GM15510 (cell line): Measurements from ENCODE around the gene KCNQ5.

Source experiments
- POLR2A ChIP-seq: IDR thresholded peaks from 3 replicates; pipeline ENCODE4 v1.6.1; 2011; ENCODE audit warnings: borderline replicate concordance; ENCODE audit not compliant: insufficient read length; ENCODE audit errors: extremely low read depth

Gene KCNQ5

DNA sequence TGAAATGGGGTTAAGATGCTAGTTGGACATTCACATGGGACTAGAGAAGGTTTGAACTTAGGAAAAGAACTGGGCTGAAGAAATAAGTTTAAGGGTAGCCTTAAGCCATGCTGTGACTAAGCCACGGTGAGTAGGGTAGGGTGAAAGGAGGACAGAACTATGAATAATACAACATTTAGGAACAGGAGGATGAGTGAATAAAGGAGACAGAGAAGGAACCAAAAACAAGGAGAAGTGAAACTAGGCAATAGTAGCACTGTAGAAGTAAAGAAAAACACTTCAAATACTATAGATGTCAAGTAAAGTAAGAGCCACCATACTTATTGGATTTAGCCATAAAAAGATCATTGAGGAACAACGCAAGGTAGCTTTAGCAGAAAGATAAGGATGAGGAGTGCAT, 111.2 kb downstream of the KCNQ5 start:
- TF ChIP-seq POLR2A, result no peak

DNA sequence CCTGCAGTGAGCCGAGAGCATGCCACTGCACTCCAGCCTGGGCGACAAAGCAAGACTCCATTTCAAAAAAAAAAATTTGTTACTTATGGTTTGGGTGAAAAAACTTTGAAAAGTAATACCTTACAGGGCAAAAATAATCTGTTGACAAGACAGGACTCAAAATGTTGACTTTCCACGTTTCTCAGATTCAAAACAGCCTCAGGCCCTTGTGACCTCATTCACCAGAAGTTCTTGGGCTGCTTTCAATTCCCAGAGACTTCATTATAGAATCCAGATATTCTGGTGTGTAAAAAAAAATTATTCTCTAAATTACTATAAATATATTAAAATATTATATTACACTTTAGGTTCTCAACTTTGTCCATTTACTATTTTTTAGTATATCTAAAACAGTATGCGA, 116.2 kb downstream of the KCNQ5 start:
- TF ChIP-seq POLR2A, result no peak

DNA sequence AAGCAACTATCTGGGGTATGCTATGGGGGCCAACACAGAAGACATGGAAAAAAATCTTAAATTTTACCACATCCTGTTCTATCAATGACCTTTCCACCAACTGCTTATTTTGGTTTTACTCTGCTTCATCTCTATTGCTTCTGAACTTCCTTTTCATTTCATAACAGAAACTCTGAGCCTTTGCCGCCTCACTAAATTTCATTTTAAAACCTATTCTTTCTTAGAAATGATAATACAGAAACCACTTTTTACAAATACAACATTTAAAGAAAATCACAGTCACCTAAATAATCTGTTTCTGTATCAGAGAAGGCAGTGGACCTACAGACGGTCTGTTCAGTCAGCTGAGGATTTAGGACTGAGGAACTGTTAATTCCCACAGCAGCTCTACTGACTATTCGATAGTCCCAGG, 117.5 kb downstream of the KCNQ5 start:
- TF ChIP-seq POLR2A, result no peak

DNA sequence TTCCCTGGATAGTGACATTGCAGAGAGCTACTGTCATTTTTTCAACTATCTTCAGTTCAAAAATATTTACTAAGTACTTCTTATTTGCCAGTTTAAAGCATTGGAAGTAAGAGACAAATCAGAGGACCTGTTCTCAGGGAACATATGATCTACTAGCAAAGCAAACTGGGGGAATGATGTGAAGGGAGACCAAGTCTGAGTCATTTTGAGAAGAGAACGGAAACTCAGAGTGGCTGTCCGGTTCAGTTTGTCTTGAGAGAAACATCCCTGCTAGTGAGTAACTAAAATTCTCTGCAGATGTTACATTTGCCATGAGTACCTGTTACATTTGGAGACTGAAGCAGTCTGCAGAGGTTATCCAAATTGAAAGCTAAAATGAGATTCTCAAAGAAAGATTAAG, 118.3 kb downstream of the KCNQ5 start:
- TF ChIP-seq POLR2A, result no peak

DNA sequence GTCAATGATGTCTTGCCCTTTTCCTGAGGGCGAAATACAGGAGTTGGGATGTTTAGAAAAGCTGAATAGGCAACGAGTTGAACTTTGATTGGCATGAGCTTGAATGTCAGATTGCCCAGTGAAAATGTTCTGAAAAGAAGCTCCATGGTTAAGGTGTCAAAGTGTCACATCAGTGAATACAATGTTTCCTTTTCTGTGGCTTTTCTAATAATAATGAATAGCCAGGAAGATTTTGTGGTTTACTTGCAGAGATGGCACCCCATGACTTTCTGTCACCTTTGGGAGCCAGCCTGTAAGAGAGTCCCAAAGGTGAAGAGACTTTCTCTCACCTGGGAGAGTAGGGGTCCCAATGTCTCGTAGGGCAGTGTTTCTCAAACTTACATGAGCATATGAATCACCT, 119.2 kb downstream of the KCNQ5 start:
- TF ChIP-seq POLR2A, result no peak

DNA sequence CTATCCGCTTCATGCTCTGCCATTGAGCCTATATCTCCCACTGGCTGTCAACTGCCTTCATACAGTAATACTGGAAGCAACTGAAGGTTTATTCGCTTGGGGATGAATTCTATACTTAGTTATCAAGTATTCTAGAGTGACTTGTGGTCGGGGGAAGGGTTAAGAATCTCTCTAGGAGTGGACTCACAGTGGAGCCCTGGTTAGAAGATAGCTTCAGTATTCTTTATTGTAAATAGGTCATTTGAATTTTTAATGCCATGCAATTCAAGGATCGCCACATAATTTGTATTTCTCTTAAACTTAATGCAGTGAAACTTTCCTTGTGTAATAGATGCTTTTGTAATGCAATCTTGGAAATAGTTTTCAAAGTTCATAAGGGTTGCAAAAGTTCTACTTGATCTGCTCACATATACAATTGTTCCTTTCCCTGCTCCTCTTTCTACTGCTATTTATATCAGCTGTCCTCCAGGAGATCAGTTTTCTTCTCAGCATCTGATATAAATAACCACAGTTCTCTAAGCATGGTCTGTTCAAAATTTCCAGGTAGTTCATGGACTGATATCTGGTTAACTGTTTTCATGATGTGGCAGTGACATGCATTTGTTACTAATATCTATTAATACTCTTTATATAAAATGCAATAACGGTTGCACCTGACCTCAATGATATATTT, 120.3 kb downstream of the KCNQ5 start:
- no peak for TF ChIP-seq POLR2A

DNA sequence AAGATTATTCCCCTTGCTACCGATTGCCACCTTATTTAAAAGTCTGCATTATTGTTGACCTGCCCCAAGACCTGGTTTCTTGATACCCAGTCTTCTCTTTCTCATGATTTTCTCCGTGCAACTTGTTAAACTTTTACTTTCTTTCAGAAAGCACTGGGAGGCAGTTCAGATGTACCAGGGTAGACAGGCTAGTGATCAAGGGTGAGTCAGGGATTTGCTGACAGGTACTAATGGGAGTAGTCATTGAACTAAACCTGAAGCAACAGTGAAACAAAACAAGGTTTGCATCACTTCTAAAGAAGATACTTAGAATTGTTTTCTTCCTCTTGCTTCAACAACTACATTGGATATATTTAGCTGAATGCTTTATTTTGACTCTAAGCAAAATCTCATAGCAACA, 124.4 kb downstream of the KCNQ5 start:
- no peak for TF ChIP-seq POLR2A

DNA sequence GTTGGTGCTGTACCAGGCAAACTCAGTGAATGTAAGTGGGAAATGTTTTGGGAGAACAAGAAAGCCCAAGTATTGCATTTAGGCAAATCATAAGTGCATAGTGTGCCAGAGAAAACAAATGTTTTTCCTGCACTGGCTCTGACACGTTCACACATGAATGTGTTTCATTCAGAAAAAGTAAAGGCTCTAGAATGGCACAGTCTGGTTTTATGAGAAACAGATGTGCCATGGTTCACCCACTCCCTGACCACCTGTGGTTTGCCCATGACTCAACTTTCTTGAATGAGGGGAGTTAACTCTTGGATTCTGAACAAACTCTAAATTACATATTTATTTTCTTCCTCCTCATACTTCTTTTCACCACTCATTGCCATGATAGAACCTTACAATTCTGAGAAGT, 126.9 kb downstream of the KCNQ5 start:
- no peak for TF ChIP-seq POLR2A

DNA sequence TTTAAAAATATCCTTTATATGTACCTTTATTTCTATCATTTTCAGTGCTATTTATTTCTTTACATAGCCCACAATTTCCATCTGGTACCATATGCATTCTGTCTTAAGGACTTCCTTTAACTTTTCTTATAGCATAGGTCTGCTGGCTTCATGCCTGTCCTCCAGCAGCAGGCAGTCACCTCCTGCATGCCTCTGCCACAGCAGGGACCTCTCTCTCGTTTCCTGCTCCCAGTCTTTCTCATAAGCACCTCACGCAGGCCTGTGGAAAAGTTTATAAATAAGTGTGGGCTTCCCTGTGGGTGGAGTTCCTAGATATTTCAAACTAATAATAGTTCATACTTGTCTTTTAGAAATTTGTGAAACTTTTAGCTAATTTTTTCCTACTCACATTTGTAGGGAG, 133.9 kb downstream of the KCNQ5 start:
- no peak for TF ChIP-seq POLR2A

DNA sequence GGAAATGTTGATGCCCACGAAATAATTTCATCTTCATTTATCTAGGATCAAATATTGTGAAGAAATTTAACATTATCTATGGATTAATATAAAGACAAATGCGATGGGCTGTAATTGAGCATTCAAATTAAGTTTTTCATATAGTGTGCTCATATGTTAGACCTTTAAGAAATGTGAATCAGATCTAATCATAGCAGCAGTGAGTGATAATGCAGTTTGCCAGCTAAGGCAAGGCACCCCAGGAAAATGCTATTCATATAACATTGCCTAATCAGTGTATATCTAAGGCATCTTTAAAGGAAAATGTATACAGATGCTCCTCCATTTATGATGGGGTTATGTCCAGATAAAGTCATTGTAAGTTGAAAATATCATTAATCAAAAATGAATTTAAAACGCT, 135.2 kb downstream of the KCNQ5 start:
- no peak for TF ChIP-seq POLR2A

DNA sequence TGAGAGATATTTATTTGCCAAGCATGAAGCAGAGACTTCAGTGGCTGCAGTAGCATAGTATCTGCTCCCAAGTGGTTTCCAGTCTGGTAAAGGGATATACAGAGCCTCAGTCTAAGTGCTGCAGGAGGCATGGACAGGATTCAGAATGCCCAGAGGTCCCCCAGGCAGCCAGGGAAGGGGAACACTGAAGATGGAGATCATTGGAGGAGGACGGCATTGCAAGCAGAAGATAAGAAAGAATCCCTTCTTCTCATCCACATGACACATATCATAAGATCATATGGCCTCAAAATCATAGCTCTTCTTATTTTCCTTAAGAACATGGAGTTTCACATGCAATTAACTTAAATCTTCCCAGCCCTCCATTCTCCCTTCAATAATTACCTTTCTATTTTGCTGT, 136.1 kb downstream of the KCNQ5 start:
- no peak for TF ChIP-seq POLR2A

DNA sequence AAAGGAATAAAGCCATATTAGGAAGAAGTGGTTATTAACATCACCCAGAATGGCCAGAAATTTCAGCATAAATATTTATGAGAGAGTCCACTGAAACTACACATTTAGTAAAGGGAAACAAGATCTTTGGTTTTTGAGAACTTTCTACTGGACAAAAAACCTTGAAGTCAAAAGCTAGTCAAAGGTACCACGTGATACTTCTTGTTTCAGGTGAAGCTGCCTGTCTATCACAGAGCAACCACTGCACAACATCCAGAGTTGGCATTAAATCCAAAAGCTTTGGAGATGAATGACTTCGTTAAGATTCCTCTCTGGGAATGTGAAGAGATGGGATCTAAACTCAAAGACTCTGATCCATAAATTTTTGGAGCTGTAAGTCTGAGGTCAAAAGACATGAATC, 137.0 kb downstream of the KCNQ5 start:
- TF ChIP-seq POLR2A, result no peak

DNA sequence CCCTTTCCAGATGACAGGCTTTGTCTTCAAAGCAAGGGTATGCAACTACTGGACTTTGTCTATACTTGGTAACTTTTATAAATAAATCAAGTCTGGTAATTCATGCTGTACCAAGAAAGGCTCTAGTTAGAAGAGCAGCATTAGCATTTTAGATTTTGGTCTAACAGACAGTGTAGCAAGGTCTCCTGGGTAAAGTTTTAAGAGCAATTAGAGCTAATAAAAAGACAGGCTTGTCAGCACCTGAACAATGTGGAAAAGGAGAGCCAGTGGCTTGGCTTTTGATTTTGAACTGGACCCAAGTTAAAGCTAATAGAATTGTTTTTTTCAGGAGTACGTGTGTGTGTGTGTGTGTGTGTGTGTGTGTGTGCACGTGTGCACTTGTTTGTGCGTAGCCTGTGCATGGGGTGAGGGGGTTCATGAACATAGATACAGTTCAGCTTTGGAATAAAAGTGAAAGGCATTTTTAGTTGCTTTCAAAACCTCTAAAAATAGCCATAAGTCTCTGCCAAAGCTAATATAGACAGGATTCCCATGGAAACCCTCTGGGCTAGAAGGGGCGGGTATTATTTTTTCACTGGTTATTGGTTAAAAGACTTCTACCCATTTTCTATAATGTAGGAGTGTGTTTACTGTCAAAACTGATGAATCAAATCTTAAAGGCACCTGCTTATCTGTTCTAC, 138.4 kb downstream of the KCNQ5 start:
- no peak for TF ChIP-seq POLR2A

DNA sequence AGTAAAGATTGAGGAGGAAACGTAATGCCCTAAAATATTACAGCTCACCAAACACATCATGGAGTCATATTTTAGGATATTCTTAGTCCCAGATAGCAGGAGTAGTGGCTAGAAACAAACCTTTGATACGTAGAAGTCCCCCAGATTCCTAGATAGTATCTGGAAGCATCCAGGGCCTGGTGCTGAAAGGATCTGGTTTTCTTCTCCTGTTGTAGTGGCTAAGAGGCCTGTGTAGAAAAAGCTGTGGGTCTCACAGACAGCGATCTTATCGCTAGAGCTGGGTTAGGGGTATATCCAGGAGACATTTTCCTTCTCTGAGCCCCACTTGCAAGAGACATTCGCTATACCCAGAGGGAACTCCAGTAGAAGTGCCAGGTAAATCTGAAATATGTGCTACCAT, 139.9 kb downstream of the KCNQ5 start:
- TF ChIP-seq POLR2A, result no peak

DNA sequence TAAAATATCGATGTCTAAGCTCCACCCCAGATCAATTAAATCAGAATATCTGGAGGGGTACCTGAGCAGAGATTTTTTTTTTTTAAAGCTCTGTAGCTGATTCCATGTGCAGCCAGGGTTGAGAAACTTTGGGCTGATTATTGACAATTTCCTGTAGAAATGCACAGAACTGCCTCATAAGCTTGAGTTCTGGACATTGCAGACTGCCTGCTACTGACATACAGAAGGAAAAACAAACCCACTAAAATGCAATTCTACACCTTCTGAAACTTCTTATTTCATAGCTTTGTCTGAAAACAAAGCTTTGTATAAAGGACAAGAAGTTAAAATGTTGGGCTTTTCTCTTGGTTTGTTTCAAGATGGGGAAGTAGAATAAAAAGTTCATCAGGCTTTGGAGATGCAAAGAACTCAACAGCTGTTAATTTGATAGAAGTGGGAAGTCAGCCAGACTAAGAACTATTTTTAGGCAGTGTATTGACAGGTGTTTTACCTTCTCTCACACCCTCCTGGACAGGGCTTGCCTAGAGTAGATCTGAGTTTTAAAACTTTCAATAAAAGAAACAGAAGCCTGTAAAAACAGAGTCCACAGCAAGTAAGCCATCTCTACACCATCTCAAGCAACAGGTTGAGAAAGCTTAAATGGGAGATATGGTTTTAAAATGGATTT, 147.7 kb downstream of the KCNQ5 start:
- TF ChIP-seq POLR2A, result no peak

DNA sequence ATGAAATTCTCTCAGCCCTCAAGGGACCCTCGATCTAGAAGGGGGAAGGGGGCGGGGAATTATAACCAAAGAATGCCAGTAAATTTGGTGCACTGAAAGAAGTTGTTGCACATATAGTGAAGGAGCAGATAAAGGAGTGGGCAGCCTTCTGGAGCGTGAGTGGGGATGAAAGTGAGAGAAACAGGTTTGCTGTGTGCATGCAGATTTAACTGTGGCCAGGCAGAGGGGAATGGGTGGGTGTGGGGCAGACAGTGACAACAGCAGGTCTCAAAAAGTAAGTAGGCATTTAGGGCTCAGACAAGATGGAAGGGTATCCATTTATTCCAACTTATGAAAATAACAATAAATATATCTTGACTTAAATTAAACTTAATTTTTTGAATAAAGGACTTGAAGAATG, 149.1 kb downstream of the KCNQ5 start:
- no peak for TF ChIP-seq POLR2A

DNA sequence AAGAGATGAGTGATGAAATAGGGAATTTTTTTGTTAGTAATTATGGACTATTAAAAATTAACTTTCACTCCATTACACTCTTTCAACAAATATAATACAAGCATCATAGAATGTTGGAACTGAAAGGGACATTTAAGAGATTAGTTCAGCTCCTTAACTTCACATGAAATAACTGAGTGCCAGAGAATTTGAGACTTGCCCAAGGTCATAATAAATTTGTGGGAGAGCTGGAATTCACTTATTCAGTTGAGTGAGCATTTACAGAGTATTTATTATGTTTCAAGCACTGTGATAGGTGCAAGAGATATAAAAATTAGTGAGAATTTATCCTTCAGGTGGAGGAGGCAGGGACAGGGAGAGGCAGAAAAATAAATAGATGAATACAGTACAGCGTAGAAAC, 154.6 kb downstream of the KCNQ5 start:
- no peak for TF ChIP-seq POLR2A

DNA sequence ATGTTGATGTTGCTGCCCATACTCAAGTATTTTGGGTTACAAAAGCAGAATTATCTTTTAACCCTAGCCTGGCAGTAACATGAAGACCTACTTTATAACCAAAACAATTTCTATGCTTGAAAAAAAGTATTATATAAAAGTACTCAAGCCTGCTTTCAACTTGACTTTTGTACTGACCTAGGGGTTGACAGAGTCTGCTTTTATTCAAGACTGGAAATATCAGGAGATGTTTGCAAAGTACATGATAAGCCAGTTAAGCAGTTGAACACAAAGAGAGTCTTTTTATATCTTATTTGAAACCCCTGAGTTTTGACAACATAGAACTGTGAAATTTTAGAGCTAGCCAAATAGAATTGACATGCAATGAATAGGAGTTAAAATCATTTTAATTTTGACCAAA, 159.8 kb downstream of the KCNQ5 start:
- TF ChIP-seq POLR2A, result no peak
